ENCODE results near the gene ZBTB22.

Gene ZBTB22

GRCh38 chr6:33333666-33334065, 16.1 kb upstream of the ZBTB22 start:
- TF ChIP-seq CTCF (IDR thresholded peaks at IDR 0.05; ENCODE audit: low read depth, low read length): no peak
- DNase-seq (ENCODE audit: extremely low read depth, low read depth): no peak

GRCh38 chr6:33330736-33331135, 13.2 kb upstream of the ZBTB22 start:
- no peak for DNase-seq (ENCODE audit: extremely low read depth, low read depth)
- no peak for TF ChIP-seq CTCF (IDR thresholded peaks at IDR 0.05; ENCODE audit: low read depth, low read length)

DNA sequence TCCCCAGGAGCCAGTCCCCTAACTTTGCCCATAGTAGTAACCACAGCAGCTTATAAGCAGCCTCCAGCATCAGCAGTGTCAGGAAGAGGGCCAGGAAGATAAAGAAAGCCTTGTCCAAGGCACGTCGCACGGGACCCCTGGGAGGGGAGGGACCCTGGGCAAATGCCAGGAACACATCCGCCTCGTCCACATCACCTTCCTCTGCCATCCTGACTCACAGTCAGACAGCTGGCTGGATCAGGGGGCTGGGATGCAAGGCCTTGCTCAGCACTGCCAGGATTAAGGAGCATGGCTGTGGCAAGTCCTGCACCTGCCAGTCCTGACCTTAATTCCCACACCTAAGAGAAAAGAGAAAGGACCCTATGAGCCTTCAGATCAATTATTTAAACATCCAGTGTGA, 11.5 kb upstream of the ZBTB22 start:
- TF ChIP-seq CTCF (IDR thresholded peaks at IDR 0.05; ENCODE audit: low read depth, low read length): no peak
- DNase-seq (ENCODE audit: extremely low read depth, low read depth): no peak

DNA sequence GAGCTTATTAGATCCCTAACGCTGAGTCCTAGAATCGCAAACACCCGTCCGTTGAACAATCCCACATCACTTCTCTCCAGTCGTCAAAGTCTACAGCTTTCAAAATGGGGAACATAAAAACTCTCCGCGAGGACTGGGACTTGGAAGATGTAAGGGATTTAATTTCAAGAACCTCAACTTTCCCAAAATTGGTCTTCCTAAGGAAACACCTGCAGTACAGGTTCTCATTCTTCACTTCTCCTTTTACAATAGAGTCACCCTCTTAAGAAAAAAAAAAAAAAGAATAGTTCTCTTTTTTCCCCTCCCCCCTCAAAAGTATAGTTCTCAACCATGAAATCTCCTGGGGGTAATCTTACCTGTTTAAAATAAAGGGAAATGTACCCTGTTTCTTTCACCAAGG, 6.6 kb upstream of the ZBTB22 start:
- no peak for TF ChIP-seq CTCF (IDR thresholded peaks at IDR 0.05; ENCODE audit: low read depth, low read length)
- no peak for DNase-seq (ENCODE audit: extremely low read depth, low read depth)

DNA sequence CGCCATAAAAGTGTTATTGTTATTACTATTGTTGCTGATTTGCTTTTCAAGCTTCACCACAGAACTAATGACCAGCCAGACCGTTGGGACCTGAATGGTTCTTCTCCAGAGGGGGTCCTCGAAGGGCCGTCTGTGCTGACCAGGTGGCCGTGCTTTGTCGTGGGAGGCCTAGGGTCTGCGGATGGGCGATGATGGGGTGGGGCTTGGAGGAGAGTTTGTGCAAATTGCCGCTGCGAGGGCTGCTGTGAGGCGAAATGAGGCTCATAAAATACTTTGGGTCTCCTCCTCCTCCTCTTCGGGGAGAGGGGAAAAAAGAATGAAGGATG, 6.0 kb upstream of the ZBTB22 start:
- no peak for DNase-seq (ENCODE audit: extremely low read depth, low read depth)
- no peak for TF ChIP-seq CTCF (IDR thresholded peaks at IDR 0.05; ENCODE audit: low read depth, low read length)

- DNase-seq (ENCODE audit: extremely low read depth, low read depth): no peak
- no peak for TF ChIP-seq CTCF (IDR thresholded peaks at IDR 0.05; ENCODE audit: low read depth, low read length)
Measured at GRCh38 chr6:33321227-33321626, 3.7 kb upstream of the ZBTB22 start.

GRCh38 chr6:33320315-33321181, 3.0 kb upstream of the ZBTB22 start:
- no peak for TF ChIP-seq CTCF (IDR thresholded peaks at IDR 0.05; ENCODE audit: low read depth, low read length)
- no peak for DNase-seq (ENCODE audit: extremely low read depth, low read depth)
